OCI-LY1 (cell line): ENCODE results near the gene COA5.

Experiments
- H2AFZ ChIP-seq: fragments of 200-600 bp; sonication (generic), shearing (Covaris generic); 2 replicates; pipeline ENCODE4 v1.6.0; 2014; ENCODE audit warnings: antibody characterized with exemption, mild to moderate bottlenecking, low read length
- H3F3A ChIP-seq: fragments of 200-600 bp; sonication (generic), shearing (Covaris generic); 2 replicates; pipeline ENCODE4 v1.6.0; 2014; ENCODE audit warnings: mild to moderate bottlenecking, antibody characterized with exemption, low read length, moderate library complexity; ENCODE audit not compliant: insufficient read depth
- H3K27ac ChIP-seq: fragments of 200-600 bp; sonication (generic); 2 replicates; pipeline ENCODE4 v1.5.1; 2014; ENCODE audit warnings: low read length, mixed run types, mild to moderate bottlenecking, low read depth; ENCODE audit not compliant: poor library complexity, severe bottlenecking
- H3K27me3 ChIP-seq: fragments of 200-600 bp; sonication (generic); 2 replicates; pipeline ENCODE4 v1.6.0; 2014; ENCODE audit warnings: antibody characterized with exemption, mild to moderate bottlenecking, low read length, moderate library complexity; ENCODE audit not compliant: insufficient read depth
- H3K36me3 ChIP-seq: fragments of 200-600 bp; sonication (generic); 2 replicates; pipeline ENCODE4 v1.6.1; 2014; ENCODE audit warnings: mild to moderate bottlenecking, antibody characterized with exemption, low read length, moderate library complexity, mixed read lengths; ENCODE audit not compliant: insufficient read depth
- H3K4me1 ChIP-seq: fragments of 200-600 bp; sonication (generic); 2 replicates; pipeline ENCODE4 v1.5.1; 2014; ENCODE audit warnings: mild to moderate bottlenecking, low read length, moderate library complexity; ENCODE audit not compliant: insufficient read depth, severe bottlenecking
- H3K4me2 ChIP-seq: fragments of 200-600 bp; sonication (generic), shearing (Covaris generic); 2 replicates; pipeline ENCODE4 v1.6.1; 2014; ENCODE audit warnings: low read length
- H3K4me3 ChIP-seq: fragments of 200-600 bp; sonication (generic); 2 replicates; pipeline ENCODE4 v1.5.1; 2014; ENCODE audit warnings: low read length, low read depth, mild to moderate bottlenecking, mixed read lengths; ENCODE audit not compliant: poor library complexity, severe bottlenecking
- H3K79me2 ChIP-seq: fragments of 200-600 bp; shearing (Covaris generic); 2 replicates; pipeline ENCODE4 v1.6.1; 2016; ENCODE audit warnings: mixed run types, low read length, mixed read lengths; ENCODE audit not compliant: insufficient read depth
- H3K9ac ChIP-seq: fragments of 200-600 bp; sonication (generic), shearing (Covaris generic); 2 replicates; pipeline ENCODE4 v1.6.1; 2014; ENCODE audit warnings: mild to moderate bottlenecking, low read length, mixed read lengths
- H3K9me2 ChIP-seq: fragments of 200-600 bp; sonication (generic), shearing (Covaris generic); 2 replicates; pipeline ENCODE4 v1.6.1; 2014; ENCODE audit warnings: low read depth, mild to moderate bottlenecking, low read length, mixed read lengths
- H3K9me3 ChIP-seq: fragments of 200-600 bp; shearing (Covaris generic); 2 replicates; pipeline ENCODE4 v1.6.1; 2014; ENCODE audit warnings: low read length, mixed read lengths
- H4K20me1 ChIP-seq: fragments of 200-600 bp; sonication (generic), shearing (Covaris generic); 2 replicates; pipeline ENCODE4 v1.6.0; 2016; ENCODE audit warnings: mild to moderate bottlenecking, low read length; ENCODE audit not compliant: insufficient read depth
- CTCF ChIP-seq: fragments of 200-600 bp; sonication (generic), shearing (Covaris generic); IDR thresholded peaks from 2 replicates; pipeline ENCODE4 v1.5.1; 2017; ENCODE audit warnings: mild to moderate bottlenecking, antibody characterized with exemption, low read length, moderate library complexity, mixed read lengths
- EZH2 ChIP-seq: fragments of 200-600 bp; sonication (generic), shearing (Covaris generic); IDR thresholded peaks from 2 replicates; pipeline ENCODE4 v1.8.0; 2017; ENCODE audit warnings: borderline replicate concordance, mixed run types, mild to moderate bottlenecking, antibody characterized with exemption, low read length, moderate library complexity, mixed read lengths

The COA5 gene

GRCh38 chr2:98648451-98648850, 40.1 kb upstream of the COA5 start:
- H3K9me3 ChIP-seq, result no peaks in the 10 kb centered on the region
- H3K36me3 ChIP-seq, result no peaks in the 10 kb centered on the region
- H3K27ac ChIP-seq, result no peak overlapping the region
- no peak overlapping the region for H3K4me3 ChIP-seq
- H4K20me1 ChIP-seq, result no peaks in the 10 kb centered on the region
- no peaks in the 10 kb centered on the region for H3F3A ChIP-seq
- H3K4me1 ChIP-seq, result no peaks in the 10 kb centered on the region
- no peaks in the 10 kb centered on the region for H3K9me2 ChIP-seq
- no peak overlapping the region for H3K9ac ChIP-seq
- H3K27me3 ChIP-seq, result no peaks in the 10 kb centered on the region
- H2AFZ ChIP-seq, result no peak overlapping the region
- H3K4me2 ChIP-seq, result no peak overlapping the region
- H3K79me2 ChIP-seq, result no peaks in the 10 kb centered on the region
- no peak for TF ChIP-seq EZH2

- Histone ChIP-seq H4K20me1 (no peaks in the 10 kb centered on the region), H3K79me2 (no peaks in the 10 kb centered on the region), H3F3A (no peaks in the 10 kb centered on the region), H3K4me2 (no peak overlapping the region), H3K27ac (no peak overlapping the region), H3K9ac (no peak overlapping the region), H3K4me3 (no peak overlapping the region), H2AFZ (no peak overlapping the region), H3K4me1 (no peaks in the 10 kb centered on the region), H3K36me3 (no peaks in the 10 kb centered on the region), H3K9me2 (no peaks in the 10 kb centered on the region), H3K27me3 (no peaks in the 10 kb centered on the region), H3K9me3 (no peaks in the 10 kb centered on the region)
- TF ChIP-seq EZH2, result no peak
- TF ChIP-seq CTCF, result no peak
Observed at GRCh38 chr2:98647636-98648035, 39.3 kb upstream of the COA5 start.

DNA sequence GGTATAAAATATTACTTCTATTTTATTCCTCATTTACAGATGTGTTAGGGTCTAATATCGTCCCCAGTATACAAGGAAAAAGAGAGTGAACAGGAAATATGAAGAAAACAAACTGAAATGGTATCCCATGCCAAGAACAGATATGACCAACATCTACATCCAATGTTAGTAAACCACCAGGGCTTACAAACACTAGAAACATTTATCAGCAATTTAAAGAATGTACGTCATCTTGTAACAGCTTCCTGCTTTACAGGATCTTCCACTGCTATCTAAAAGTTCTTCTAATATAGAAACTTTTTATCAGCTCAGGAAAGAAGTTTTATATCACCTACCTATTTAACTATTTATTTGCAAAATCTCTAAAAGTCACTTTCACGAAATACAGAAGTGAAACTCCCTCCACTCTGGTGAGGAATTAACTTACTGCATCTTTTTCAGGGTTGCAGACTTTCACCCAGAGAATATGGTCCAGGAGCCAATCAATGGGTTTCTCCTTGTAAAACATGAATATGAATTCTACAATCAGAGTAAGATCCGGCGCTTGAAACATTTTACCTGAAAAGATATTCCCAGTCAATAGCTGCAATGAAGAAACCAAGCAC, 35.3 kb upstream of the COA5 start:
- H4K20me1 ChIP-seq, result no peaks in the 10 kb centered on the region
- H3K36me3 ChIP-seq, result no peaks in the 10 kb centered on the region
- no peaks in the 10 kb centered on the region for H3F3A ChIP-seq
- no peaks in the 10 kb centered on the region for H3K9me3 ChIP-seq
- H3K27me3 ChIP-seq, result no peaks in the 10 kb centered on the region
- H3K9me2 ChIP-seq, result no peaks in the 10 kb centered on the region
- H3K9ac ChIP-seq, result no peak overlapping the region
- no peaks in the 10 kb centered on the region for H3K4me1 ChIP-seq
- no peak overlapping the region for H3K4me2 ChIP-seq
- H2AFZ ChIP-seq, result no peak overlapping the region
- H3K27ac ChIP-seq, result no peak overlapping the region
- no peak overlapping the region for H3K4me3 ChIP-seq
- no peaks in the 10 kb centered on the region for H3K79me2 ChIP-seq
- TF ChIP-seq CTCF (no peak), EZH2 (no peak)
